MM.1S (cell line): Measurements from ENCODE around the gene KLHL18.

Experiments
- EZH2 ChIP-seq: fragments of 300-600 bp; sonication (generic); optimal IDR thresholded peaks from 2 replicates; pipeline ENCODE3; 2017; ENCODE audit warnings: low read depth, mild to moderate bottlenecking, antibody characterized with exemption, low read length, mixed read lengths
- EZH2phosphoT487 ChIP-seq: fragments of 300-600 bp; sonication (generic); IDR thresholded peaks from 2 replicates; pipeline ENCODE4 v1.6.1; 2018; ENCODE audit warnings: antibody characterized with exemption, low read length
- TF ChIP-seq, protein P1 (sequence below): fragments of 300-600 bp; sonication (generic); IDR thresholded peaks from 2 replicates; pipeline ENCODE4 v1.5.1; 2016; ENCODE audit warnings: antibody characterized with exemption, low read length, mixed read lengths

DNA sequence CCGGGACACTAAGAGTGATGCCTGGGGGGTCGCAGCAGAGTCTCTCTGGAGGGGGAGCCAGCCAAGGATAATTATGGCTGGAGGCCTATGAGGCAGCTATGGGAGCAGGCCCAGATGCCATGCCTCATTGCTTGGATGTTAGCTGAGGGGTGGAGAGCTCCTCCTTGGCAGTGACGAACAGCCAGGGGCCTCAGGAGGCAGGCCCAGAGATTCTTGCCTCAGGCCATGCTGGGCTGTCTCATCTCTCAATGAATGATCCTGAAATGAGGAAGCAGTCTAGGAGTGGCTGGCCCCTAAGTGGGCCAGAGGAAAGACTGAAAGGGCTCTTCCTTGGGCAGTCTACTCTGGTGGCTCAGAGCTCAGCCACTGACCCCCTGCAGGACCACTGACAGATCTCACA, 21.4 kb upstream of the KLHL18 start:
- TF ChIP-seq, protein P1, sequence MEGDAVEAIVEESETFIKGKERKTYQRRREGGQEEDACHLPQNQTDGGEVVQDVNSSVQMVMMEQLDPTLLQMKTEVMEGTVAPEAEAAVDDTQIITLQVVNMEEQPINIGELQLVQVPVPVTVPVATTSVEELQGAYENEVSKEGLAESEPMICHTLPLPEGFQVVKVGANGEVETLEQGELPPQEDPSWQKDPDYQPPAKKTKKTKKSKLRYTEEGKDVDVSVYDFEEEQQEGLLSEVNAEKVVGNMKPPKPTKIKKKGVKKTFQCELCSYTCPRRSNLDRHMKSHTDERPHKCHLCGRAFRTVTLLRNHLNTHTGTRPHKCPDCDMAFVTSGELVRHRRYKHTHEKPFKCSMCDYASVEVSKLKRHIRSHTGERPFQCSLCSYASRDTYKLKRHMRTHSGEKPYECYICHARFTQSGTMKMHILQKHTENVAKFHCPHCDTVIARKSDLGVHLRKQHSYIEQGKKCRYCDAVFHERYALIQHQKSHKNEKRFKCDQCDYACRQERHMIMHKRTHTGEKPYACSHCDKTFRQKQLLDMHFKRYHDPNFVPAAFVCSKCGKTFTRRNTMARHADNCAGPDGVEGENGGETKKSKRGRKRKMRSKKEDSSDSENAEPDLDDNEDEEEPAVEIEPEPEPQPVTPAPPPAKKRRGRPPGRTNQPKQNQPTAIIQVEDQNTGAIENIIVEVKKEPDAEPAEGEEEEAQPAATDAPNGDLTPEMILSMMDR: no peak
- no peak for TF ChIP-seq EZH2
- no peak for TF ChIP-seq EZH2phosphoT487
